H1 (cell line): ENCODE data around the gene JPT1. TPM values are rescaled to one million over a fixed set of nuclear protein-coding genes. Genes with fewer than 3 reads are reported as not detected.

Source experiments
- CTCF ChIA-PET: fragments of 300-600 bp; sonication (Branson Sonifier 250); formaldehyde crosslinking; loops from one replicate; lab custom pipeline; 2021; ENCODE audit not compliant: partially characterized antibody; lab: Charles Lee
- POLR2A ChIA-PET: fragments of 300-600 bp; sonication (Branson Sonifier 250); formaldehyde crosslinking; loops from one replicate; lab custom pipeline; 2021; ENCODE audit warnings: inconsistent platforms; ENCODE audit not compliant: partially characterized antibody; lab: Charles Lee
- DNase-seq, 2 experiments: peaks; one replicate each; pipeline versions ENCODE4 v3.0.0 to v3.0.0-alpha.2; 2010 to 2022; ENCODE audit warnings: low spot score in 2 of 2, low read depth in 1 of 2, mixed read lengths in 1 of 2
- FAIRE-seq: peaks from 2 replicates; lab custom pipeline; 2011; peaks lifted over from hg19 to GRCh38; lab: Jason Lieb, UNC
- H2AFZ ChIP-seq: 2 replicates; pipeline ENCODE4 v1.8.1; 2012; ENCODE audit warnings: low read length, inconsistent platforms
- H2AK5ac ChIP-seq: 2 replicates; pipeline ENCODE4 v1.6.1; 2013; ENCODE audit warnings: low read depth, low read length
- H2BK120ac ChIP-seq: replicated peaks from 2 replicates; pipeline ENCODE3; 2013; ENCODE audit warnings: low read depth, low read length, inconsistent platforms
- H2BK12ac ChIP-seq: 2 replicates; pipeline ENCODE4 v1.6.1; 2013; ENCODE audit warnings: low read depth, low read length
- H2BK15ac ChIP-seq: 2 replicates; pipeline ENCODE4 v1.6.1; 2013; ENCODE audit warnings: low read length
- H2BK20ac ChIP-seq: 2 replicates; pipeline ENCODE4 v1.6.1; 2013; ENCODE audit warnings: low read length
- H2BK5ac ChIP-seq: 2 replicates; pipeline ENCODE4 v1.6.1; 2013; ENCODE audit warnings: low read depth, low read length
- H3K14ac ChIP-seq: 2 replicates; pipeline ENCODE4 v1.6.1; 2013; ENCODE audit warnings: inconsistent platforms; ENCODE audit not compliant: insufficient read length
- H3K18ac ChIP-seq: 2 replicates; pipeline ENCODE4 v1.6.1; 2013; ENCODE audit warnings: low read length; ENCODE audit errors: extremely low read depth
- H3K23ac ChIP-seq: 2 replicates; pipeline ENCODE4 v1.6.1; 2013; ENCODE audit warnings: inconsistent platforms; ENCODE audit not compliant: insufficient read length
- H3K23me2 ChIP-seq: 2 replicates; pipeline ENCODE4 v1.6.1; 2013; ENCODE audit warnings: low read depth, low read length
- H3K27ac ChIP-seq: 2 replicates; pipeline ENCODE4 v1.6.1; 2011; ENCODE audit warnings: low read depth, low read length, inconsistent platforms
- H3K27me3 ChIP-seq, 4 experiments: replicated peaks in 1 of 4; 1 replicate in 1 of 4; 2 replicates in 3 of 4; pipeline versions ENCODE4 v1.6.1 to v1.8.1; 2011 to 2013; ENCODE audit warnings: low read length in 3 of 4, mild to moderate bottlenecking in 3 of 4, inconsistent platforms in 2 of 4, mixed read lengths in 2 of 4, moderate library complexity in 1 of 4; ENCODE audit not compliant: control insufficient read depth in 3 of 4, insufficient read depth in 3 of 4; ENCODE audit errors: extremely low read depth in 1 of 4
- H3K36me3 ChIP-seq, 4 experiments: 2 replicates each; pipeline versions ENCODE4 v1.6.1 to v1.8.1; 2011 to 2013; ENCODE audit warnings: mild to moderate bottlenecking in 4 of 4, low read length in 3 of 4, moderate library complexity in 2 of 4, control low read depth in 1 of 4, inconsistent platforms in 1 of 4; ENCODE audit not compliant: insufficient read depth in 4 of 4, control insufficient read depth in 2 of 4
- H3K4ac ChIP-seq: replicated peaks from 2 replicates; pipeline ENCODE3; 2013; ENCODE audit warnings: low read length, low read depth, mixed read lengths, inconsistent platforms; ENCODE audit not compliant: insufficient read length
- H3K4me1 ChIP-seq, 4 experiments: replicated peaks in 1 of 4; 1 replicate in 1 of 4; 2 replicates in 3 of 4; pipeline versions ENCODE4 v1.6.1 to v1.8.1; 2011 to 2013; ENCODE audit warnings: low read length in 3 of 4, inconsistent platforms in 2 of 4, mixed read lengths in 1 of 4; ENCODE audit not compliant: insufficient read depth in 4 of 4, control insufficient read depth in 3 of 4
- H3K4me2 ChIP-seq, 2 experiments: 2 replicates each; pipeline versions ENCODE4 v1.6.1 to v1.8.1; 2011 to 2013; ENCODE audit warnings: low read depth in 2 of 2, low read length in 2 of 2, control low read depth in 1 of 2, inconsistent platforms in 1 of 2, mild to moderate bottlenecking in 1 of 2; ENCODE audit not compliant: insufficient read depth in 1 of 2
- H3K4me3 ChIP-seq, 4 experiments: fragments of 200-600, 300-600 bp in 1 of 4; sonication (generic), shearing (Covaris generic), sonication (Bioruptor Twin) in 1 of 4; 2 replicates each; pipeline versions ENCODE4 v1.5.1 to v1.8.1; 2011 to 2016; ENCODE audit warnings: low read length in 4 of 4, low read depth in 3 of 4, control low read depth in 2 of 4, inconsistent platforms in 2 of 4, mild to moderate bottlenecking in 2 of 4, mixed read lengths in 1 of 4, moderate library complexity in 1 of 4; ENCODE audit not compliant: insufficient read depth in 2 of 4; ENCODE audit errors: extremely low read depth in 1 of 4
- H3K56ac ChIP-seq: replicated peaks from 2 replicates; pipeline ENCODE3; 2013; ENCODE audit warnings: low read depth, mild to moderate bottlenecking, mixed read lengths, low read length, inconsistent platforms; ENCODE audit not compliant: insufficient read length
- H3K79me1 ChIP-seq: 2 replicates; pipeline ENCODE4 v1.6.1; 2013; ENCODE audit warnings: low read depth, low read length, control low read depth
- H3K79me2 ChIP-seq, 2 experiments: 2 replicates each; pipeline versions ENCODE4 v1.6.1 to v1.8.1; 2012 to 2013; ENCODE audit warnings: low read length in 2 of 2, mild to moderate bottlenecking in 2 of 2, inconsistent platforms in 1 of 2; ENCODE audit not compliant: insufficient read depth in 2 of 2, control insufficient read depth in 1 of 2
- H3K9ac ChIP-seq, 4 experiments: replicated peaks in 1 of 4; 1 replicate in 1 of 4; 2 replicates in 3 of 4; pipeline versions ENCODE4 v1.6.1 to v1.8.1; 2011 to 2013; ENCODE audit warnings: low read depth in 3 of 4, low read length in 3 of 4, control low read depth in 2 of 4, mild to moderate bottlenecking in 2 of 4, moderate library complexity in 2 of 4, inconsistent platforms in 1 of 4; ENCODE audit errors: extremely low read depth in 1 of 4
- H3K9me3 ChIP-seq, 2 experiments: 2 replicates each; pipeline versions ENCODE4 v1.6.1 to v1.8.1; 2012 to 2013; ENCODE audit warnings: mild to moderate bottlenecking in 2 of 2, moderate library complexity in 2 of 2, control low read depth in 1 of 2, inconsistent platforms in 1 of 2, low read depth in 1 of 2, low read length in 1 of 2, mixed read lengths in 1 of 2; ENCODE audit not compliant: insufficient read depth in 2 of 2
- H4K20me1 ChIP-seq, 2 experiments: replicated peaks in 1 of 2; 2 replicates each; pipeline versions ENCODE3 to v1.8.1; 2011 to 2013; ENCODE audit warnings: inconsistent platforms in 2 of 2, low read length in 2 of 2, mild to moderate bottlenecking in 1 of 2; ENCODE audit not compliant: insufficient read depth in 2 of 2, control insufficient read depth in 1 of 2
- H4K5ac ChIP-seq: 2 replicates; pipeline ENCODE4 v1.6.1; 2013; ENCODE audit warnings: low read length, low read depth, mixed read lengths, inconsistent platforms; ENCODE audit not compliant: insufficient read length
- H4K8ac ChIP-seq: 2 replicates; pipeline ENCODE4 v1.8.0; 2013; ENCODE audit warnings: mild to moderate bottlenecking, moderate library complexity, low read length, inconsistent platforms; ENCODE audit not compliant: insufficient read depth; ENCODE audit errors: extremely low read depth
- H4K91ac ChIP-seq: replicated peaks from 2 replicates; pipeline ENCODE3; 2013; ENCODE audit warnings: low read length, mixed read lengths, inconsistent platforms; ENCODE audit not compliant: insufficient read length
- POLR2AphosphoS5 ChIP-seq: IDR thresholded peaks from 2 replicates; pipeline ENCODE4 v1.6.1; 2011; ENCODE audit warnings: low read depth, low read length
- POU5F1 ChIP-seq: IDR thresholded peaks from 2 replicates; pipeline ENCODE4 v1.6.1; 2011; ENCODE audit warnings: low read depth, mild to moderate bottlenecking, low read length, moderate library complexity
- WGBS, 2 experiments: shearing (Covaris generic) in 1 of 2; methylation state at CpG; one replicate each; pipeline versions ENCODE4 v1.1.6 to v1.1.7; 2013 to 2015; ENCODE audit warnings: low lambda C conversion rate in 2 of 2, mixed read lengths in 2 of 2, inconsistent platforms in 1 of 2, low coverage in 1 of 2, missing lambda C conversion rate in 1 of 2; ENCODE audit not compliant: insufficient replicate concordance in 2 of 2, insufficient coverage in 1 of 2, insufficient read length in 1 of 2; ENCODE audit errors: extremely low coverage in 1 of 2, missing lambda C conversion rate in 1 of 2; 5-methylcytosine and 5-hydroxymethylcytosine counted together
- polyA plus RNA-seq, 7 experiments: library from polyadenylated mRNA; depleted of rRNA in 3 of 7; stranded (reverse) in 5 of 7; unstranded in 2 of 7; fragments of >200 nt in 5 of 7; fragments of 200-250 nt in 2 of 7; gene quantifications; 1 replicate in 5 of 7; 2 replicates in 1 of 7; 4 replicates in 1 of 7; pipeline versions ENCODE4 v1.2.1 to v1.2.3, GENCODE V29; 2011 to 2013; ENCODE audit warnings: missing spikeins in 2 of 7, mixed read lengths in 2 of 7
- total RNA-seq: library from RNA; stranded (reverse); fragmentation: NEBNext Ultra II Directional; extraction: Animal tissue kit (Norgen Biotek cat#: 25700); gene quantifications from 2 replicates; pipeline ENCODE4 v1.2.1, GENCODE V29; 2021

Gene JPT1
- total and polyA plus RNA-seq, 2 of the 8 experiments (the other 6 are each of a cell fraction or from before 2014, with no cell fraction given) = 154 to 369 TPM

GRCh38 chr17:75128694-75129505 lies 25.4 kb downstream of the JPT1 start:
- Histone ChIP-seq H3K79me2 (peaks cover 0 to 9% of the 10 kb centered on the region in 2 experiments; a peak in 1 of 4 replicates), H2BK20ac (no peak overlapping the region), H4K8ac (no peak overlapping the region), H3K23ac (no peak overlapping the region), H2AK5ac (no peak overlapping the region), H2BK120ac (no peak overlapping the region), H4K91ac (no peak overlapping the region), H3K18ac (no peak overlapping the region), H3K4me3 (no peak overlapping the region), H3K4me1 (peaks cover 0 to 8% (median 4%) of the 10 kb centered on the region in 4 experiments; a peak in 5 of 7 replicates), H3K27ac (no peak overlapping the region), H4K20me1 (peaks cover 8 to 11% of the 10 kb centered on the region in 2 experiments), H3K27me3 (no peaks in the 10 kb centered on the region; a peak in 1 of 7 replicates), H4K5ac (no peak overlapping the region), H3K79me1 (no peaks in the 10 kb centered on the region; the same call in 1 of the 2 replicates), H3K4me2 (no peak overlapping the region), H3K9me3 (no peaks in the 10 kb centered on the region), H2BK12ac (no peak overlapping the region), H3K36me3 (peaks cover 0 to 10% (median 6%) of the 10 kb centered on the region in 4 experiments; a peak in 6 of 8 replicates), H3K4ac (no peak overlapping the region), H3K23me2 (peaks cover 3% of the 10 kb centered on the region; the same call in 1 of the 2 replicates), H2BK5ac (no peak overlapping the region; the same call in 1 of the 2 replicates), H3K14ac (no peak overlapping the region), H2AFZ (no peak overlapping the region), H3K9ac (no peak overlapping the region), H2BK15ac (no peak overlapping the region), H3K56ac (no peak overlapping the region)
- POLR2A ChIA-PET = interaction anchor here (0.7 to 13.9 kb wide), 12 partner anchors 12 to 162 kb away, joined by 3 to 134 read pairs (median 5); partner anchors contain the start of genes ARMC7, JPT1, NUP85 and SLC16A5
- CTCF ChIA-PET = interaction anchor here (0.5 to 12.9 kb wide), 10 partner anchors 7 to 284 kb away, joined by 3 to 239 read pairs (median 13); partner anchors contain the start of gene ARMC7
- no peak for DNase-seq
- no peak for FAIRE-seq
- no peak for TF ChIP-seq POU5F1
- TF ChIP-seq POLR2AphosphoS5 = peak; percentile 69
- WGBS, 2 experiments = 95% methylated on average over 32 of the region's 33 CpGs; no CpG with 5 or more reads in 1 of the 2 experiments
